ENCODE data around the gene TMEM150B.

- TF ChIP-seq, protein P1, sequence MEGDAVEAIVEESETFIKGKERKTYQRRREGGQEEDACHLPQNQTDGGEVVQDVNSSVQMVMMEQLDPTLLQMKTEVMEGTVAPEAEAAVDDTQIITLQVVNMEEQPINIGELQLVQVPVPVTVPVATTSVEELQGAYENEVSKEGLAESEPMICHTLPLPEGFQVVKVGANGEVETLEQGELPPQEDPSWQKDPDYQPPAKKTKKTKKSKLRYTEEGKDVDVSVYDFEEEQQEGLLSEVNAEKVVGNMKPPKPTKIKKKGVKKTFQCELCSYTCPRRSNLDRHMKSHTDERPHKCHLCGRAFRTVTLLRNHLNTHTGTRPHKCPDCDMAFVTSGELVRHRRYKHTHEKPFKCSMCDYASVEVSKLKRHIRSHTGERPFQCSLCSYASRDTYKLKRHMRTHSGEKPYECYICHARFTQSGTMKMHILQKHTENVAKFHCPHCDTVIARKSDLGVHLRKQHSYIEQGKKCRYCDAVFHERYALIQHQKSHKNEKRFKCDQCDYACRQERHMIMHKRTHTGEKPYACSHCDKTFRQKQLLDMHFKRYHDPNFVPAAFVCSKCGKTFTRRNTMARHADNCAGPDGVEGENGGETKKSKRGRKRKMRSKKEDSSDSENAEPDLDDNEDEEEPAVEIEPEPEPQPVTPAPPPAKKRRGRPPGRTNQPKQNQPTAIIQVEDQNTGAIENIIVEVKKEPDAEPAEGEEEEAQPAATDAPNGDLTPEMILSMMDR (conservative IDR thresholded peaks at IDR 0.05) = no peak
- TF ChIP-seq EZH2 (IDR thresholded peaks at IDR 0.05; ENCODE audit: low read depth) = no peak
Observed at GRCh38 chr19:55358943-55359908, 34.1 kb upstream of the TMEM150B start.

Data from PC-9 (cell line).